GM15510 (cell line): ENCODE measurements around the gene NOL9.

Source experiments
- POLR2A ChIP-seq: IDR thresholded peaks from 3 replicates; pipeline ENCODE4 v1.6.1; 2011; ENCODE audit warnings: borderline replicate concordance; ENCODE audit not compliant: insufficient read length; ENCODE audit errors: extremely low read depth

Gene NOL9

DNA sequence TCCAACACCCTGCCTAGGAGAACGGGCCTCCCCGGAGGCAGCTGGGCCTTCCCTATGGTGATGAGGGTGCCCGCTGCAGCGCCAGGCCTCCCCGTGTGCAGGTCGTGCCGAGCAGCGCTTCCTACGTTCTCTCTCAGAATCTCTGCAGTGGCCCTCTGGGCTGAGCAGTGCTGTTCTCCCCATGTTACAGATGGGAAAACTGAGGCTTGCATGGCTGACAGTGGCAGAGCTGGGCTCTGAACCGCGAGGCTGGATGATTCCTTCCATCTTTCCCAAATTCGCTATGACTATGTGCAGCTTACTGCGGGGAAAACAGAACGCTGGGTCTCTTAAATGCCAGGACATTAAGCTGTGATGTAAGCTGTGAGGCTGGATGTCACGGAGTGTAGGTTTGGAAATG, 39.5 kb upstream of the NOL9 start:
- no peak for TF ChIP-seq POLR2A

DNA sequence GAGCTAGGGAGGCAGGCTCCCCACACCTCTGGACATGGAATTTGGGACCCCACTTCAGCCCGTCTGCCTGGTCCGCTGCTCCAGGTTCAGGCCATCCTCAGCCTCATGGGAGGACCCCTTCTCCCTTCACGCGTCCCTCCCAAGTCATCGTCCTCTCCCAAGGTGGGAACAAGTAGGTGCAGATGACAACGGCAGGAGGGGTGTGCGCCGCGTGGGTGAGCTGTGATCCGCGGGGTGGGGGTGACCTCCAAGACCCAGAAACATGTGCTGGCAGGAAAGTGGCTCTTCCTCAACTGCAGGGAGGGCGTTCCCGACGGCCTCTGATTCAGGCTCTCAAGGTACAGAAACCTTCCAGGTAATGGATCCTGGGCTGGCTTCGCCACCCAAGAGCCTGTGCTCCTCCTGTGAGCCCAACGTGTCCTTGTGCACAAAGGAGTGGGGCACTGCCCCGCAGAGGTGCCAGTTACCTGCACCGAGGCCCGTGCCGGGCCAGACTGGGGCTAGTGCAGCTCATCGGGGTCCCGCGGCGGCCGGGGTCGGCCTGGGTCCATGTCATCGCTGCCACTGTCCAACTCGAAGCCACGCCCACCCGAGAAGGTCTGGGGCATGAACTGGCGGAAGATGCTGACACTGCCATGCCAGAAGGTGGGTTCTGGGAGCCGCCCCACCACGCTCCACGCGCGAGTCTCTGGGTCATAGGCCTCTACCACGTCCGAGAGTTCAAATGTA, 38.7 kb upstream of the NOL9 start:
- TF ChIP-seq POLR2A: no peak

- TF ChIP-seq POLR2A: no peak
These were observed 38.1 kb upstream of the NOL9 start for GRCh38 chr1:6592441-6592840.

GRCh38 chr1:6591644-6592043, 37.3 kb upstream of the NOL9 start:
- no peak for TF ChIP-seq POLR2A

DNA sequence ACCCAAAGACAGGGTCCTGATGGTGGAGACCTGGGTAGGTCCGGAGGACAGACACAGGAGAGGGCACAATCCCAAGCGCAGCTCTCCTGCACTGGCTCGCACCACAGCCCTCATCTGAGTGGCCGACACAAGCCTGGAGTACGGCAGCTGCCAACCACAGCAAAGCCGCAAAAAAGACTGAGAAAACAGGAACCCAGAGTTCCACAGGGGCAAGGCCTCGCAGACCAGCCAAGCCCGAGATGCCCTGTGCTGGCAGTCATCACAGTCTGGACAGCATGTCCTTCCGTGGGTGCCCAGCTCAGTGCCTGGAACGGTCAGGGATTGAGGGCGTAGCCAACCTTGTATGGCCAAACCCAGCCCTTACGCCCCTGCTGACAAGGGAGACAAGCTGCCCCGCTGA, 36.9 kb upstream of the NOL9 start:
- TF ChIP-seq POLR2A: no peak

DNA sequence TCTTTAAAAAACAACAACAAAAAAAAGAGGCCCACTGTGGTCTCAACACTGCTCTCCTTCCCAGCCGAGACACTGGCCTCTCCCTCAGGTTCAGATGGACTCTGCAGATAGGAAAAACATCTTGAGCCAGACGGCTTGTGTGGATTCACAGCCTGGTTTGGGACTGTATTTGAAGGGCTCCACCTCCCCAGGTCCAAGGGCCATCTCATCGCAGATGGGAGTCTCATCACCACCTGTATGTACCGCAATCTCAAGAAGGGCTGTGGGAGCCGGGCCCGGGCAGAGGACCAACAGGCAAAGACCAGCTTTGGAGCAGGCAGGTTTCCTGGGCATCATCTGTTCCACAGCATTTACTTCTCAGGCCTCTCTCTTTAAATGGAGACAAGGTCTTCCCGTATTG, 35.7 kb upstream of the NOL9 start:
- TF ChIP-seq POLR2A: no peak

DNA sequence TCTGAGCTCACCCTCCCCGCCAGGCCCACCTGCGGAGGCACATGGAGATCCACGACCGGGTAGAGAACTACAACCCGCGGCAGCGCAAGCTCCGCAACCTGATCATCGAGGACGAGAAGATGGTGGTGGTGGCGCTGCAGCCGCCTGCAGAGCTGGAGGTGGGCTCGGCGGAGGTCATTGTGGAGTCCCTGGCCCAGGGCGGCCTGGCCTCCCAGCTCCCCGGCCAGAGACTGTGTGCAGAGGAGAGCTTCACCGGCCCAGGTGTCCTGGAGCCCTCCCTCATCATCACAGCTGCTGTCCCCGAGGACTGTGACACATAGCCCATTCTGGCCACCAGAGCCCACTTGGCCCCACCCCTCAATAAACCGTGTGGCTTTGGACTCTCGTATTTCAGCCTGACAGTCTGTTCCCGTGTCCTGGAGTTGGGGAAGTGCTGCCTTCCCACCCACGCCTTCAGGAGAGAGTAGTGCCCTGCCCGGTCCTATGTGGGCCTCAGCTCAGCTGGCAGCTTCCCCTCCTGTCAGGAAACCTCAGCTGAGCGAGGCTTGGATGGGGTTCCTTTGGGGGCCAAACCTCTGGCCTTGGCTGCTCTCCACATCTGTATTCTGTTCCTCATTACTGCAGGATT, 34.7 kb upstream of the NOL9 start:
- TF ChIP-seq POLR2A: no peak

- no peak for TF ChIP-seq POLR2A
These were observed 34.0 kb upstream of the NOL9 start for GRCh38 chr1:6588128-6588892.

- no peak for TF ChIP-seq POLR2A
These were observed 33.1 kb upstream of the NOL9 start for GRCh38 chr1:6587261-6588005.

DNA sequence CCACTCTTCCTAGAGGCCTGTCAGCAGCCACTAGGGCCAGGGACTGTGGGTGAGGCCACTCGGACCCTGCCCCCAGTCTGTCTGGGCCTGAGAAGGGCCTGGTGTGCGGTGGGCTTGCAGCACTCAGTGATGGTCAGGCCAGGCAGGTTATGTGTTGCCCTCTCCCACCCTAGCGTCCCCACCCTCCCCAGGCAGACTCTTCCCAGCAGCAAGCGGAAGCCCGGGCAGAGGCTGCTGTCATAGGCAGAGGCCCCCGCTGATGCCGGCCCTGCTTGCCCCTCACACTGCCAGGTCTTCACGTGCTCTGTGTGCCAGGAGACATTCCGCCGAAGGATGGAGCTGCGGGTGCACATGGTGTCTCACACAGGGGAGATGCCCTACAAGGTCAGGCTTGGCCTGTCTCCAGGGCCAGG, 32.1 kb upstream of the NOL9 start:
- TF ChIP-seq POLR2A: no peak

DNA sequence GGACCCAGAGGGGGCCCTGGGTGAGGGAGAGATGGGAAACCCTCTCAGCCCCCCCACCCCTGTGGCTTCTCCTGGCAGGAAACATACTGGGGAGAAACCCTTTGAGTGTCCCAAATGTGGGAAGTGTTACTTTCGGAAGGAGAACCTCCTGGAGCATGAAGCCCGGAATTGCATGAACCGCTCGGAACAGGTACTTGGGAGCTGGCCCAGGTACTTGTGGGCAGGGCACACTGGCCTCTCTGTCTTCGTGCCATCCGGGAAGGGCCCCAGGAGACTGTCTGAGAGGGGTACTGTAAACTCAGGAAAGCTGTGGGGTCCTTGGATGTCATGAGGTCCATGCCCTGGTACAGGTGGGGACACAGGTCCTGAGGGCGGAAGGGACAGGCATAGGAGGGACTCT, 31.5 kb upstream of the NOL9 start:
- no peak for TF ChIP-seq POLR2A

- TF ChIP-seq POLR2A: no peak
These were observed 30.9 kb upstream of the NOL9 start for GRCh38 chr1:6585081-6585722.

DNA sequence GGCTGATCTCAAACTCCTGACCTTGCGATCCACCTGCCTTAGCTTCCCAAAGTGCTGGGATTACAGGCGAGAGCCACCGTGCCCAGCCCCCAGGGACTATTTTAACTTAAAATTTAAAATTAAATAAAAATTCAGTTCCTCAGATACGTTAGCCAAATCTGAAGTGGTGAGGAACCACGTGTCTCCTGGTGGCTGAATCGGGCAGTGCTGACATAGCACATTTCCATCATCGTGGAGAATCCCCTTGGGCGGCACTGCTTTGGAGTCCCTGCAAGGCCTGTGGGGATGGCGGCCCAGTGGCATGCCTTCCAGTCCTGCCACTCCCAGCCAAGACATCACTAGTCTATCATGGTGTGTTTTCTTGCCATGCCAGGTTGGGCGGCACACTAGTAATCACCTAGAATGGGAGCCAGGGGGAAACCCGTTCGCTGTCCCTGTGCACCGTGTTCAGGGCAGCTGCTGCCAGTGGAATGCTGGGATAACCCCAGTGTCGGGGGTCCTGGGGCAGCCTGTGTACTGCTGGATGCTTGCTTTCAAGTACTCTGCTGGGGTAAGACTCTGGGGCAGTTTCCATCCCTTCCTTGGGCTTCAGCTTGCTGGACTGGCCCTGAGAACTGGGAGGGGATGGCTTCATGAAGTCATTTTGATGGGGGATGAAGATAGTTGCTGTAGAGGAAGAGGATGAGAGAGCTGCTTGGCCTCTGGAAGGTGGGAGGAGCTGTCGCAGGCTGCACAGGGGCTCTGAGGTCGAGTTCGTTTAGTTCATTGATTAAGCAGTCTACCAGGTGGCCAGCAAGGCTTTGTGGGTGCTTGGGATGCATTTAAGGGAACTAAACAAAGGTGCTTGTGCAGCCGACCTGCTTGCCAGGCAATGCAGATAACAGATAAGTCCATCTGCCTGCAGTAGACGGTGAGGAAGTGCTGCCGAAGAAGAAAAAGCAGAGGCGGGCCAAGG, 30.1 kb upstream of the NOL9 start:
- no peak for TF ChIP-seq POLR2A

DNA sequence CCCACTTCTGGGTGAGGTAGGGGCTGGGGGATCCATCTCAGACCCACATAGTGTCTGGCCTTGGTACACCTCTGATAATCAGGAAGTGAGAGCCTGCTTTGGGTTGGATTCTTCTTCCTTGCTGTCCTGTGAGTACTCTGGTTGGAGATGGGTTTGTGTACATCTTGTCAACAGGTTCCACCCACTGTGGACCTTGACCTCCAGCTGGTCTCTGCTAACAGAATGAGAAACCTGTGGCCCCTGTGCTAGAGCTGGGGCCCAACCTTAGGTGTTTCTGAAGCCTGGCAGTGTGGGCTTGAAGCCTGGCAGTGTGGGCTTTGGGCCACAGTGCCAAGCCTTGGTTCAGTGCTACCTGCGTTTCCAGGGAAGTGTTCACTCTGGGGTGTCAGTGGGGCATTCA, 28.1 kb upstream of the NOL9 start:
- no peak for TF ChIP-seq POLR2A

- no peak for TF ChIP-seq POLR2A
These were observed 27.4 kb upstream of the NOL9 start for GRCh38 chr1:6581561-6582305.
